Nephron (organoid): ENCODE results near the gene CTNNBIP1.

Source experiments
- H3K27ac Mint-ChIP-seq, 3 experiments: 2 replicates each; pipeline ENCODE4 v1.8.0; 2020; ENCODE audit warnings: mixed read lengths in 3 of 3, mild to moderate bottlenecking in 2 of 3, moderate library complexity in 1 of 3
- H3K27me3 Mint-ChIP-seq: 2 replicates; pipeline ENCODE4 v1.8.0; 2021; ENCODE audit warnings: low read depth, mild to moderate bottlenecking, moderate library complexity, mixed read lengths
- H3K36me3 Mint-ChIP-seq: 2 replicates; pipeline ENCODE4 v1.8.0; 2020; ENCODE audit warnings: low read depth, mixed read lengths
- H3K4me1 Mint-ChIP-seq: 2 replicates; pipeline ENCODE4 v1.8.0; 2020; ENCODE audit warnings: mixed read lengths
- H3K4me3 Mint-ChIP-seq, 3 experiments: 2 replicates each; pipeline ENCODE4 v1.8.0; 2020; ENCODE audit warnings: mild to moderate bottlenecking in 3 of 3, mixed read lengths in 3 of 3, moderate library complexity in 2 of 3
- H3K9me3 Mint-ChIP-seq: 2 replicates; pipeline ENCODE4 v1.8.0; 2020; ENCODE audit warnings: mixed read lengths
- CTCF ChIP-seq, 3 experiments: fragments of 200-600 bp; sonication (generic); IDR thresholded peaks; one replicate each; pipeline ENCODE4 v1.5.0; 2021; ENCODE audit warnings: antibody characterized with exemption in 3 of 3; ENCODE audit not compliant: unreplicated experiment in 3 of 3

The CTNNBIP1 gene

GRCh38 chr1:9891207-9891606 is 18.9 kb downstream of the CTNNBIP1 start:
- no peaks in the 10 kb centered on the region for H3K9me3 Mint-ChIP-seq
- H3K27ac Mint-ChIP-seq = peak overlapping the region; percentile 91 to 96 (median 92)
- TF ChIP-seq CTCF (IDR thresholded peaks at IDR 0.05; ENCODE audit: unreplicated experiment in 3 of 3) = no peak
- peaks cover 5% of the 10 kb centered on the region for H3K27me3 Mint-ChIP-seq
- H3K36me3 Mint-ChIP-seq = peaks cover 3% of the 10 kb centered on the region
- peak overlapping the region in 2 of 3 experiments; percentile 3 for H3K4me3 Mint-ChIP-seq
- peaks cover 56% of the 10 kb centered on the region for H3K4me1 Mint-ChIP-seq

- Mint-ChIP-seq H3K27ac (peak overlapping the region; percentile 91 to 96 (median 96)), H3K9me3 (no peaks in the 10 kb centered on the region), H3K27me3 (peaks cover 5% of the 10 kb centered on the region), H3K4me1 (peaks cover 60% of the 10 kb centered on the region), H3K36me3 (no peaks in the 10 kb centered on the region), H3K4me3 (peak overlapping the region in 1 of 3 experiments; percentile 19)
- TF ChIP-seq CTCF (IDR thresholded peaks at IDR 0.05; ENCODE audit: unreplicated experiment in 3 of 3) = no peak
Measured at GRCh38 chr1:9890224-9890731, 19.8 kb downstream of the CTNNBIP1 start.

- no peak overlapping the region for H3K4me3 Mint-ChIP-seq
- no peaks in the 10 kb centered on the region for H3K9me3 Mint-ChIP-seq
- peaks cover 69% of the 10 kb centered on the region for H3K4me1 Mint-ChIP-seq
- peak overlapping the region; percentile 91 to 96 (median 96) for H3K27ac Mint-ChIP-seq
- H3K36me3 Mint-ChIP-seq = no peaks in the 10 kb centered on the region
- peaks cover 5% of the 10 kb centered on the region for H3K27me3 Mint-ChIP-seq
- TF ChIP-seq CTCF (IDR thresholded peaks at IDR 0.05; ENCODE audit: unreplicated experiment in 3 of 3) = no peak
Measured at GRCh38 chr1:9889411-9889810, 20.7 kb downstream of the CTNNBIP1 start.

DNA sequence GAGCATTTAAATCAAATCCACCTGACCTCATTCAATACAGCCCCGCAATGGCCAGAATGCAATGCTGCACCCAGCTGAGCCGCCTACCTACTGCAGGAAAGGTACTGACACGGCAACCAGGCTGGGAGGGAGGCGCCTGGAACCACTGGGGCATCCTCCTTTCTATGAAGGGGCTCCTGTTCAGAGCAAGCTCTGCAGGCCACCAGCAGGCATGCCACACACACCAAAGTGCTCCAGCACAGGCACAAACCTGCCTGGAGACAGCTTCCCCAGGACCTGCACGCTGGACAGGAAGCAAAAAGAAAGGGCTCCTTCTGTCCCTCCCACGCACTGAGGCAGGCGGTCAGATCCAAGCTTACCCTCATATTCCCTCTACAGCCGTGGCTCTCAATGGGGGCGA is 21.2 kb downstream of the CTNNBIP1 start:
- Mint-ChIP-seq H3K4me1 (peaks cover 71% of the 10 kb centered on the region), H3K9me3 (no peaks in the 10 kb centered on the region), H3K36me3 (no peaks in the 10 kb centered on the region), H3K27ac (peak overlapping the region; percentile 91 to 96 (median 96)), H3K27me3 (peaks cover 5% of the 10 kb centered on the region), H3K4me3 (no peak overlapping the region)
- TF ChIP-seq CTCF (IDR thresholded peaks at IDR 0.05; ENCODE audit: unreplicated experiment in 3 of 3) = no peak

DNA sequence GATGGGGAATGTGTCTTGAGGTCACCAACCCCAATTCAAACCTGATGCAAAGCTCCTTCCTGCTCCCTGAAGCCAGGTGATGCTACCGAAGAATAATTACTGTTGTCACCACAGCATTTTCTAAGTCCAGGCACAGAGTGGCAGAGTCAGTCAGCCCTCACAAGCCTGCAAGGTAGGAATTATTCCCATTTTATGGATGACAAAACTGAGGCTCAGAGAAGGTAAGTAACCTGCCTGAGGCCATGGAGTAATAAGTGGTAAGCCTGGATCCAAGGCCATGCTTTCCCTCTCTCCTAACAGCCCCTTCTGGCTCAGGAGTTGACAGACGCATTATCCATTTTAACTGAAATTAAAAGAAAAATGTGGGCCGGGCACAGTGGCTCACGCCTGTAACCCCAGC is 23.0 kb downstream of the CTNNBIP1 start:
- Mint-ChIP-seq H3K4me3 (peak overlapping the region in 1 of 3 experiments; percentile 21), H3K9me3 (no peaks in the 10 kb centered on the region), H3K36me3 (no peaks in the 10 kb centered on the region), H3K27ac (peak overlapping the region; percentile 65 to 96 (median 83)), H3K27me3 (peaks cover 5% of the 10 kb centered on the region), H3K4me1 (peaks cover 75% of the 10 kb centered on the region)
- TF ChIP-seq CTCF (IDR thresholded peaks at IDR 0.05; ENCODE audit: unreplicated experiment in 3 of 3) = no peak

GRCh38 chr1:9886092-9886742 is 23.9 kb downstream of the CTNNBIP1 start:
- Mint-ChIP-seq H3K9me3 (no peaks in the 10 kb centered on the region), H3K27me3 (peaks cover 5% of the 10 kb centered on the region)

More at GRCh38 chr1:9886092-9886742, 23.9 kb downstream of the CTNNBIP1 start:
- Mint-ChIP-seq H3K36me3 (no peaks in the 10 kb centered on the region), H3K4me3 (peak overlapping the region in 1 of 3 experiments; percentile 21), H3K4me1 (peaks cover 79% of the 10 kb centered on the region), H3K27ac (peak overlapping the region; percentile 65 to 96 (median 83))
- TF ChIP-seq CTCF (IDR thresholded peaks at IDR 0.05; ENCODE audit: unreplicated experiment in 3 of 3) = no peak
